ENCODE data around the gene EIF2S3B.

The EIF2S3B gene

DNA sequence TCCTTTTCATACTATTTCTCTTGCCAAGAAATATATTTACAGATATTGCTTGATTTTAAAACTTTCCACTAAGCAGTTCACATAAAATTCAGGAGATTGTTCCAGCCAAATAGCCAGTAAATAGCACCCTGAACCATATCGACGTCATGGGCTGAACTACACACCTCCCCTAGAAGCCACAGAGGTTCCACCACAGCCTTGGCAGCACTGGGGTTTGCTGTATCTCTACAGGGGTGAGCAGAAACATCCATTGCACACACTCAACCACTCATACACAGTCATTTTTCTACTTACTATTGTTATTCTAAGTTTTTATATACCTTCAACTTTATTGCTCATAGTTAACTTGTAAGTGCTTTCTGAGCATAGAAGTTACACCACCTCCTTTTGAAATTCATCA lies 8.1 kb upstream of the EIF2S3B start:
- TF ChIP-seq, protein P1, sequence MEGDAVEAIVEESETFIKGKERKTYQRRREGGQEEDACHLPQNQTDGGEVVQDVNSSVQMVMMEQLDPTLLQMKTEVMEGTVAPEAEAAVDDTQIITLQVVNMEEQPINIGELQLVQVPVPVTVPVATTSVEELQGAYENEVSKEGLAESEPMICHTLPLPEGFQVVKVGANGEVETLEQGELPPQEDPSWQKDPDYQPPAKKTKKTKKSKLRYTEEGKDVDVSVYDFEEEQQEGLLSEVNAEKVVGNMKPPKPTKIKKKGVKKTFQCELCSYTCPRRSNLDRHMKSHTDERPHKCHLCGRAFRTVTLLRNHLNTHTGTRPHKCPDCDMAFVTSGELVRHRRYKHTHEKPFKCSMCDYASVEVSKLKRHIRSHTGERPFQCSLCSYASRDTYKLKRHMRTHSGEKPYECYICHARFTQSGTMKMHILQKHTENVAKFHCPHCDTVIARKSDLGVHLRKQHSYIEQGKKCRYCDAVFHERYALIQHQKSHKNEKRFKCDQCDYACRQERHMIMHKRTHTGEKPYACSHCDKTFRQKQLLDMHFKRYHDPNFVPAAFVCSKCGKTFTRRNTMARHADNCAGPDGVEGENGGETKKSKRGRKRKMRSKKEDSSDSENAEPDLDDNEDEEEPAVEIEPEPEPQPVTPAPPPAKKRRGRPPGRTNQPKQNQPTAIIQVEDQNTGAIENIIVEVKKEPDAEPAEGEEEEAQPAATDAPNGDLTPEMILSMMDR (IDR thresholded peaks at IDR 0.05; ENCODE audit: low read length, missing control alignments), result no peak
- no peak overlapping the region for H3K4me3 ChIP-seq (replicated peaks; ENCODE audit: low read depth, low read length)
- DNase-seq (ENCODE audit: low read depth), result peak; percentile 6

DNA sequence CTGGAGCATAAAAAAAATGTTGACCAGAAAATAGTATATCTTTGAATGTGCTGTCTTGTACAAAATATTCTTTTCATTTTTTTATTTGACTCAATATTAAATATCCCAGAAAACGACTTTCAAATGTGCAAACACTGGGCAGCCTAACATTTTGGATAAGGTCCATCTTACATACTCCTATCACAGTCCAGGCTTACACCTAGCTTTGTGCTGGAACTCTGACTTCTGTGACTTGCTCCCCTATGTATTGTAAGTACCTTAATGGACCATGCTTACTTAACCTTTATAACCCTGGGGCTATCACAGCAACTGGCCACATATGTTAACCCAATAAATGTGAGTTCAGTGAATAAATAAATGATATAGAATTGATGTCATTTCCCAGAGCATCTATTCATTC lies 7.6 kb upstream of the EIF2S3B start:
- DNase-seq (ENCODE audit: low read depth), result no peak
- TF ChIP-seq, protein P1 (IDR thresholded peaks at IDR 0.05; ENCODE audit: low read length, missing control alignments), result no peak
- H3K4me3 ChIP-seq (replicated peaks; ENCODE audit: low read depth, low read length), result no peak overlapping the region

DNA sequence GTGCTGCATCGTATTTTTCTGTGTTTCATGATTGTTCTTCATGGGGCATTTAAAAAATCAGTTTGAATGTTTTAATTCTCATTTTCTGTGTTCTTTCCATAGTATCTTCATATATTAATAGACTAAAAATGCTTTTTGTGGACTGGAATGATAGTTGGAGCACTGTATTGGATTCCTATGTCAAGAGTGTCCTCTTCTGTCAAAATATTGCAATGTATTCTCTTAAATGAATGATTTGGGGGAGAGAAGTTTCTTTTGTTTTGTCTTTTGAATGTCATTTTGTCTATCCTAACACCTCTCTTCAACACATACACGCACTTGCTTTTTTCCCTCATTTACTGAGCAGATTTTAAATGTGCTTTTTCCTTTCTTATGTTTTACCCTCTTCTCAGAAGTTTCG lies 4.7 kb upstream of the EIF2S3B start:
- H3K4me3 ChIP-seq (replicated peaks; ENCODE audit: low read depth, low read length), result no peak overlapping the region
- TF ChIP-seq, protein P1 (IDR thresholded peaks at IDR 0.05; ENCODE audit: low read length, missing control alignments), result peak; percentile 33
- peak; percentile 30 for DNase-seq (ENCODE audit: low read depth)

DNA sequence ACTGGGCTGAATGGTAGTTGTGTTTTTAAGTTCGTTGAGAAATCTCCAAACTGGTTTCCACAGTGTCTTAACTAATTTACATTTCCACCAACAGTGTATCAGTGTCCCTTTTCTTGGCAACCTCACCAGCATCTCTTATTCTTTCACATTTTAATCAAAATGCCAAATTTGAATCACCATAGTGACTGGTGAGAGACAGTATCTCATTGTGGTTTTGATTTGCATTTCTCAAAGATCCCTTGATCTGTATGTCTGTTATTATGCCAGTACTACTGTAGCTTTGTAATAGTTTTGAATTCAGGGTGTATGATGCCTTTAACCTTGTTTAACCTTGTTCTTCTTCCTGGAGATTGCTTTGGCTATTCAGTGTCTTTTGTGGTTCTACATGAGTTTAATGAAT lies 2.2 kb upstream of the EIF2S3B start:
- H3K4me3 ChIP-seq (replicated peaks; ENCODE audit: low read depth, low read length), result no peak overlapping the region
- TF ChIP-seq, protein P1 (IDR thresholded peaks at IDR 0.05; ENCODE audit: low read length, missing control alignments), result no peak
- no peak for DNase-seq (ENCODE audit: low read depth)

DNA sequence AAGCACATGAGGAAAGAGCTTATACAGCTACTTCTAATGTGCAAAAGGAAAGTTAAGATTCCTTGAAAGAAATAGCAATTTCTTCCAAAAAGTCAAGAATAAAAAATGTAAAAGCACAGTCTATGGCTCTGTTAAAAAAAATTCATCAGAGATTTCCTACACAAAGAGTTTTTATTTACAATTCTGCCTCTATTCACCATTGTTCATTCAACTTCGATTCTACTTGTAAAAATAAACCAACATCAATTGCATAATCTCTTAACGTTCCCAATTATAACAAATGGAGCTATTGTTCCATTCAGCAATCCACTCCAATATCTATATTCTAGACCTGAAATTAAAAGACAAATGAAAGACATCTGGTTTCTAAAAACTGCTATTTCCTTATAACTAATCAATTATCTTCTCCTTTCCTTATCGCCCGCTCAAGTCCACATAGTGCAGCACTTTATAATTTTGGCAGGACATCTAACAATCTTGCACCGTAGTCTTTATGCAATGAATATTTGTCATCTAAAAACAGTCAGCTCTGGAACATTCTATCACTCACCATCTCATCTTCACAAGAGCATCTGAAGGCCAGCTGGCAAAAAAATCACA lies 6.2 kb downstream of the EIF2S3B start:
- no peak for DNase-seq (ENCODE audit: low read depth)
- H3K4me3 ChIP-seq (replicated peaks; ENCODE audit: low read depth, low read length), result no peak overlapping the region
- TF ChIP-seq, protein P1 (IDR thresholded peaks at IDR 0.05; ENCODE audit: low read length, missing control alignments), result no peak

DNA sequence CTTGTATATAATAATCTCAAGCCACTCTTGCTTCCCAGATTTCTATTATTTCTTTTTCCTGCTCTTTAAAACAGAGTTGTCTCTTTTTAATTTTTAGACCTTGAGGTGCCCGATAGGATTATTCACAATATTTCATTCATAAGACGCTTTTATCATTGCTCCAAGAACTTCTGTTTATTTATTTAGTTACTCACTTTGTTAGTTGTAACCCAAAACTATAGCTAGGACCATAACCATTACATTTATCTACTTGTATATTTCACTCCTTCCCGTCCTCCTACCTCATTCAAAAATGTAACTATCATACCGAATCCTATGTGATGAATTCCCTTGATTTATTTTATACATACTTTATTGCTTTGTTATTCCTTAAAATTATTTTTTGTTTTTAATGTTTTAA lies 7.1 kb downstream of the EIF2S3B start:
- TF ChIP-seq, protein P1 (IDR thresholded peaks at IDR 0.05; ENCODE audit: low read length, missing control alignments), result no peak
- H3K4me3 ChIP-seq (replicated peaks; ENCODE audit: low read depth, low read length), result no peak overlapping the region
- no peak for DNase-seq (ENCODE audit: low read depth)

DNA sequence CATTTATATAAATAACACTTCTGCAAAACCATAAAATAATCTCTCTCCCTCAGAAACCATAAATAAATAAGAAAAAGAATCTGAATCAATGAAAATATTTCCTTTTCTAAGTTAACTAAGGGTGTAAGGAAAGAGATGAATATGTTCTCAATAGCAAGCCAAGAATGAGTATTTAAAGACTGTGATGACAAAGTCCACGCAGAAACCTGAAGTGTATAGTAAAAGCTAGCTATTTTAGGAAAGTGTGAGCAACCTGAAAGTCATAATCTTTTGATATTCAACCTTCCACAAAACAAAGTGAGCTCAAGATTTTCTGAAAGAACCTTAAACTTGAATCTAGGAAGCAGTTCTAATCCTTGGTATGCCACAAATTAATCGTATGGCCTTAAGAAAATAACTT lies 15.9 kb downstream of the EIF2S3B start:
- H3K4me3 ChIP-seq (replicated peaks; ENCODE audit: low read depth, low read length), result no peak overlapping the region
- no peak for DNase-seq (ENCODE audit: low read depth)
- TF ChIP-seq, protein P1 (IDR thresholded peaks at IDR 0.05; ENCODE audit: low read length, missing control alignments), result no peak

Measured in fibroblast of pulmonary artery (primary cell).